Retinal pigment epithelial cell (primary cell): ENCODE results near the gene EPB42.
"Not testable (repeated sequence)": the region's sequence is repeated elsewhere in the genome, so short reads cannot be mapped to it uniquely, and the experiment has no call there.

Source experiments
- DNase-seq: peaks from one replicate; pipeline ENCODE4 v3.0.0-alpha.2; 2010; ENCODE audit warnings: low read depth
- H3K4me3 ChIP-seq: 2 replicates; pipeline ENCODE4 v1.5.1; 2011; ENCODE audit warnings: mild to moderate bottlenecking, low read length, control low read depth, moderate library complexity
- TF ChIP-seq, protein P1 (sequence below): conservative IDR thresholded peaks from 2 replicates; pipeline ENCODE4 v1.5.1; 2011; ENCODE audit warnings: low read depth, low read length, control low read depth, inconsistent platforms

EPB42 gene

DNA sequence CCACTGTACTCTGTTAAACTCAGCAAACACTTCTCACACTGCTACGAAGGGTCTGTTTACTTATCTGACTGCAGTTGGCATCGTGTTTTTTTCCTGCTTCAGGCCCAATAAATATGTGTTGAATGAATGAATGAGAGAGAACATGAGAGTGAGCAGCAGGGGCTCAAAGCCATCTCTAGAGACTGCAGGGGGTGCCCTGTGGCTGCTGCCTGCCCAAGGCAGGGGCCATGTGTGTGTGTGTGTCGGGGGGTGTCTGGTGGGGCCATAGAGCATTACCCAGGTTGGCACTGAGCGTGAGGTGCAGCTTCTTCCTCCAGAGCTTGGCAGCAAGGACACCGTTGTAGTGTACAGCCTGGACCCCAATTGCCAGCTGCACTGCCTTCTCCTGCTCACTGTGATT, 14.8 kb downstream of the EPB42 start:
- DNase-seq, result no peak
- H3K4me3 ChIP-seq, result no peak overlapping the region
- TF ChIP-seq, protein P1, sequence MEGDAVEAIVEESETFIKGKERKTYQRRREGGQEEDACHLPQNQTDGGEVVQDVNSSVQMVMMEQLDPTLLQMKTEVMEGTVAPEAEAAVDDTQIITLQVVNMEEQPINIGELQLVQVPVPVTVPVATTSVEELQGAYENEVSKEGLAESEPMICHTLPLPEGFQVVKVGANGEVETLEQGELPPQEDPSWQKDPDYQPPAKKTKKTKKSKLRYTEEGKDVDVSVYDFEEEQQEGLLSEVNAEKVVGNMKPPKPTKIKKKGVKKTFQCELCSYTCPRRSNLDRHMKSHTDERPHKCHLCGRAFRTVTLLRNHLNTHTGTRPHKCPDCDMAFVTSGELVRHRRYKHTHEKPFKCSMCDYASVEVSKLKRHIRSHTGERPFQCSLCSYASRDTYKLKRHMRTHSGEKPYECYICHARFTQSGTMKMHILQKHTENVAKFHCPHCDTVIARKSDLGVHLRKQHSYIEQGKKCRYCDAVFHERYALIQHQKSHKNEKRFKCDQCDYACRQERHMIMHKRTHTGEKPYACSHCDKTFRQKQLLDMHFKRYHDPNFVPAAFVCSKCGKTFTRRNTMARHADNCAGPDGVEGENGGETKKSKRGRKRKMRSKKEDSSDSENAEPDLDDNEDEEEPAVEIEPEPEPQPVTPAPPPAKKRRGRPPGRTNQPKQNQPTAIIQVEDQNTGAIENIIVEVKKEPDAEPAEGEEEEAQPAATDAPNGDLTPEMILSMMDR, result no peak

DNA sequence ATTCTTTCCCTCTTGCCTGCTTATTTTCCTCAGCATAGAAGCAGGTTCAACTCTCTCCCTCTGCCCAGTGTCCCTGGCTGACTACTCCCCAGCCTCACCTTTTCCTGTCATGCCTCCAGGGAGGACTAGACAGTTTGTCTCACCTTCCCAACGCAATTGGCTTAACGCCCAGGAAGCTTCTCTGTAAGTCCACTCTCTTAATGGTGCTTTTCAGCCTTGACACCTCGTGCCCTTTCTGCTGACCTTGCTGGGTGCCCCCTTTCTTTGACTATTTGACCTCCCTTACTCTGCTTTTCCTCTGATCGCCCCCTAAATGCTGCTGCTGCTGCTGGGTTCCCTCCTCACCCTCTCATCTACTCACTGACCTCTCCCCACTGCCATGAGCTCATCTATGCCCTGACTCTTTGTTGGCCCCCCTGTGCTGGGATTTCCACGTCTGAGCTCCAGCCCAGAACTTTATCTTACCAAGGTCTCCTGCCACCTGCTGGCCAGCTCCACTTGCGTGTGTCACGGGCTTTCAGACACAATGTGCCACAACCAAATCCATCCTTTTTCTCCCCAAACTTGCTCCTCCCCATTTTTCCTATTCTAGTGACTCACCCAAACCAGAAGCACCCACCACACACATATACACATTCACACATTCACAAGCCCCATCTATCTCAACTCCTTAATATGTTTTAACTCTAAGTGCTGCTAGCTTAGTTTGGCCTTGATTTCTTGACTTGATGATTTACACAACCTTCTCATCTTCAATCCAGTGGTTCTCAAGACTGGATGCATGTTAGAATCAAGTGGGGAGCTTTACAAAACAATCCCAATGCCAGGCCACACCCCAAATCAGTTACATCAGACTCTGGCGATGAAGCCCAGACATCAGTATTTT, 16.6 kb downstream of the EPB42 start:
- H3K4me3 ChIP-seq, result no peak overlapping the region
- TF ChIP-seq, protein P1, result peak; percentile 80
- no peak for DNase-seq

DNA sequence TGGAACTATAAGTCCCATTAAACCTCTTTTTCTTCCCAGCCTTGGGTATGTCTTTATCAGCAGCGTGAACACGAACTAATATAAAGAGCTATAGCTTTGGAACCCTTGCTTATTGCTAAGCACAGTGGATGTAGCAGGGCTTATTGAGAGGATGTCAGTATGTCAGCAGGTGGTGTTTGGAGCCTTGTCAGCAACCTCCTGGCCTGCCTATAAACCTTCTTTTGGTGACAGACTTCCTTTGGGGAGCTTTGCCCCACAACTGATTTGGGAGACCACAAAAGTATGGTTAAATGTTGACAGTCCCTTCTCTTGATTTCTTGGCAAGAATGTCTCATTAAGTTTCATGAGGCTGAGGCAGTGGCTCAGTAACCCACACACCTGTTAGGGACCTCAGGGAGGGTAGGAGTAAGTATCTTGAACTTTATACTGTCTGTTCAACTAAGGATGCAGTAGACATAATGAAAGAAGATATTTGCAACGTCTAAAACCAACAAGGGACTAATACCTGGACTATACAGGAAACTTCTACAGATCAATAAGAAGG, 20.8 kb downstream of the EPB42 start:
- TF ChIP-seq, protein P1, result no peak
- no peak overlapping the region for H3K4me3 ChIP-seq
- DNase-seq, result no peak

DNA sequence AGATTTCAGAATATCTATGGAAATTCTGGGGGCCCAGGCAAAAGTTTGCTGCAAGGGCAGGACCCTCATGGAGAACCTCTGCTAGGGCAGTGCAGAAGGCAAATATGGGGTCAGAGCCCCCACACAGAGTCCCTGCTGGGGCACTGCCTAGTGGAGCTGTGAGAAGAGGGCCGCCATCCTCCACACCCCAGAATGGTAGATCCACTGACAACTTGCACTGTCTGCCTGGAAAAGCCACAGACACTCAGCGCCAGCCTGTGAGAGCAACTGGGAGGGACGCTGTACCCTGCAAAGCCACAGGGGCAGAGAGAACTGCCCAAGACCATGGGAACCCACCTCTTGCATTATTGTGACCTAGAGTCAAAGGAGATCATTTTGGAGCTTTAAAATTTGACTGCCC, 21.8 kb downstream of the EPB42 start:
- TF ChIP-seq, protein P1, result no peak
- no peak for DNase-seq
- H3K4me3 ChIP-seq, result no peak overlapping the region

DNA sequence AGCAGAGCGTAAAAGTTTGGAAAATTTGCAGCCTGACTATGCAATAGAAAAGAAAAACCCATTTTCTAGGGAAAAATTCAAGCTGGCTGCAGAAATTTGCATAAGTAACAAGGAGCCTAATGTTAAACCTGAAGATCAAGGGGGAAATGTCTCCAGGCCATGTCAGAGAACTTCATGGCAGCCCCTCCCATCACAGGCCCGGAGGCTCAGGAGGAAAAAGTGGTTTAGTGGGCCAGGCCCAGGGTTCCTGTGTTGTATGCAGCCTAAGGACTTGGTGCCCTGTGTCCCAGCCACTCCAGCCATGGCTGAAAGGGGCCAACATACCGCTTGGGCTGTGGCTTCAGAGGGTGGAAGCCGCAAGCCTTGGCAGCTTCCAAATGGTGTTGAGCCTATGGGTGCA, 22.3 kb downstream of the EPB42 start:
- not testable (repeated sequence) for H3K4me3 ChIP-seq, DNase-seq

DNA sequence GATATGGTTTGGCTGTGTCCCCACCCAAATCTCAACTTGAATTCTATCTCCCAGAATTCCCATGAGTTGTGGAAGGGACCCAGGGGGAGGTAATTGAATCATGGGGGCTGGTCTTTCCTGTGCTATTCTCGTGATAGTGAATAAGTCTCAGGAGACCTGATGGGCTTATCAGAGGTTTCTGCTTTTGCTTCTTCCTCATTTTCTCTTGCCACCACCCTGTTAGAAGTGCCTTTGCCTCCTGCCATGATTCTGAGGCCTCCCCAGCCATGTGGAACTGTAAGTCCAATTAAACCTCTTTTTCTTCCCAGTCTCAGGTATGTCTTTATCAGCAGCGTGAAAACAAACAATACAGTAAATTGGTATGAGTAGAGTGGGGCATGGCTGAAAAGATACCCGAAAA, 23.0 kb downstream of the EPB42 start:
- H3K4me3 ChIP-seq, DNase-seq: not testable (repeated sequence)

DNA sequence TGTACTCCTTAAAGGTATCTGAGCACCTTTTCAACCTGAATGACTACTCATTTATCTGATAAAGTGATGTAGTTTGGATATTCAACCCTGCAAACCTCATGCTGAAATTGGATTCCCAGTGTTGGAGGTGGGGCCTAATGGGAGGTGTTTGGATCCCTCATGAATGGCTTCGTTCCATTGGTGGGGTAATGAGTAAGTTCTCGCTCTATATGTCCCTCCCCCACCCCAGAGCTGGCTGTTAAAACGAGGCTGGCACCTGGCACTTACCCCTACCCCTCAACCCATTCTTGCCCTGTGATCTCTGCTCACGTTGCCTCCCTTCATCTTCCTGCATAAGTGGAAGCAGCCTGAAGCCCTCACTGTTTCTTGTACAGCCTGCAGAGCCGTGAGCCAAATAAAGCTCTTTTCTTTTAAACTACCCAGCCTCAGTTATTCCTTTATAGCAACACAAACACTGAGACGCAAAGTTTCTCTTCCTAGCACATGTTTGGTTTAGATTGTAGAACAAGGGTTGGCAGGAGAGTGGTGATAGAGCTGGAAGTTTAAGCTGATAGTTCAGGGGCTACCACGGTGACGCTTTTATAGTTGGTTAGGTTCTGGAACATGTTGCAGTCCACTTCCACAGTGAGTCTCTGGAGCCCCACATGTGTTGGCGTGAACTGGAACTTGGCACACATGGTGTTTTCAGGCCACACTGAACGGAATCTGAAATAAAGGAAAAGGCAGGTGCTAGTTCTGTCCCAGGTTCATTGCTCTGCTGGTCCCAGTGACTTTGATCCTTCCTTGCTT, 23.9 kb downstream of the EPB42 start:
- TF ChIP-seq, protein P1, result no peak
- no peak for DNase-seq
- H3K4me3 ChIP-seq, result no peak overlapping the region
